Parathyroid adenoma (tissue), 2 donors: ENCODE results near the gene PACRG.

ENCODE experiments used
- H2AFZ ChIP-seq: fragments of 300-600 bp; sonication (generic); one replicate; pipeline ENCODE4 v1.7.0; 2017; ENCODE audit warnings: antibody characterized with exemption, mild to moderate bottlenecking
- H3K27ac ChIP-seq: fragments of 300-600 bp; sonication (generic); one replicate; pipeline ENCODE4 v1.7.0; 2017
- H3K27me3 ChIP-seq: fragments of 300-600 bp; sonication (generic); one replicate; pipeline ENCODE4 v1.7.0; 2017; ENCODE audit warnings: low read length; ENCODE audit not compliant: control insufficient read depth, insufficient read depth
- H3K36me3 ChIP-seq: fragments of 300-600 bp; sonication (generic); one replicate; pipeline ENCODE4 v1.7.0; 2017; ENCODE audit warnings: low read length; ENCODE audit not compliant: control insufficient read depth, insufficient read depth
- H3K4me1 ChIP-seq: fragments of 300-600 bp; sonication (generic); one replicate; pipeline ENCODE4 v1.7.0; 2017; ENCODE audit warnings: control low read depth
- H3K4me2 ChIP-seq: fragments of 300-600 bp; sonication (generic); one replicate; pipeline ENCODE4 v1.7.0; 2017; ENCODE audit warnings: low read length
- H3K4me3 ChIP-seq: fragments of 300-600 bp; sonication (generic); one replicate; pipeline ENCODE4 v1.7.0; 2017; ENCODE audit warnings: low read depth, low read length
- H3K79me2 ChIP-seq: fragments of 300-600 bp; sonication (generic); one replicate; pipeline ENCODE4 v1.7.0; 2017; ENCODE audit warnings: control low read depth
- H3K9ac ChIP-seq: fragments of 300-600 bp; sonication (generic); one replicate; pipeline ENCODE4 v1.7.0; 2017; ENCODE audit warnings: mild to moderate bottlenecking
- H3K9me3 ChIP-seq: fragments of 300-600 bp; sonication (generic); one replicate; pipeline ENCODE4 v1.7.0; 2017; ENCODE audit warnings: low read length; ENCODE audit not compliant: control insufficient read depth
- TF ChIP-seq, protein P1 (sequence below): fragments of 300-600 bp; sonication (generic); IDR thresholded peaks from one replicate; pipeline ENCODE4 v1.7.0; 2017; ENCODE audit warnings: antibody characterized with exemption, mild to moderate bottlenecking
- donor health status: primary hyperparathyroidism.

PACRG gene

DNA sequence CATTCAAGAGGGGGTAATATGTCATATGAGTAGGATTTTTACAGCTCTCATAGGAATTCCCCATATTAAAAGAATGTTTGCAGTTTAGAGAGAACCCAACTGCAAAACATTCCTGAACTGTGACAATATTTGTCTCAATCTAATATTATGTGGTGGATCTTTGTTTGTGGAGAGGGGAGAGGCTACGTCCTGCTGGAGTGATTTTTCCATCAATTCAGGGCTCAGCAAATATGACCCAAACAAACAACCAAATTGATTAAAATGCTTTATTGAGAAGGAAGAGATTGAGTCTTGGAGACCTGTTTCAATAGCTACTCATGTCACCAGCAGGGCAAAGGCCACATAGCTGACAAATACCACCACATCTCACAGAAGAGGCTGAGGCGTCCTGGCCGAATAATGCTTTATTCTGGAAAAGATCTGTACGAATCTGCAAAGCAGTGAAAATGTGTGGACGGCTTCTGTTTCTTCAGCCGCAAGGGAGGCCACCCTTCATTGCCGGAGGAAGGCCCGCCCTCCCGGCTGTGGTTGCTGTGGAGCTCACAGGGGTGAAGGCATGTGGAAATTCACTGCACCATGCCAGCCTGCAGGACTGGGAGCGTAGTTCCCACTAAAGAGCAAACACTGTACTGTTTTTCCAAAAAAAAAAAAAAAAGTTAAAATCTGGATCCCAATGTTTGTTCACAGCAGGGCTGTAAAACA, 597.1 kb downstream of the PACRG start:
- Histone ChIP-seq H3K4me1 (peaks cover 4% of the 10 kb centered on the region), H3K4me3 (no peak overlapping the region), H3K27ac (no peak overlapping the region), H3K4me2 (no peak overlapping the region), H3K9me3 (no peaks in the 10 kb centered on the region), H3K9ac (no peak overlapping the region), H3K79me2 (no peaks in the 10 kb centered on the region), H3K36me3 (no peaks in the 10 kb centered on the region), H3K27me3 (no peaks in the 10 kb centered on the region), H2AFZ (no peak overlapping the region)
- TF ChIP-seq, protein P1, sequence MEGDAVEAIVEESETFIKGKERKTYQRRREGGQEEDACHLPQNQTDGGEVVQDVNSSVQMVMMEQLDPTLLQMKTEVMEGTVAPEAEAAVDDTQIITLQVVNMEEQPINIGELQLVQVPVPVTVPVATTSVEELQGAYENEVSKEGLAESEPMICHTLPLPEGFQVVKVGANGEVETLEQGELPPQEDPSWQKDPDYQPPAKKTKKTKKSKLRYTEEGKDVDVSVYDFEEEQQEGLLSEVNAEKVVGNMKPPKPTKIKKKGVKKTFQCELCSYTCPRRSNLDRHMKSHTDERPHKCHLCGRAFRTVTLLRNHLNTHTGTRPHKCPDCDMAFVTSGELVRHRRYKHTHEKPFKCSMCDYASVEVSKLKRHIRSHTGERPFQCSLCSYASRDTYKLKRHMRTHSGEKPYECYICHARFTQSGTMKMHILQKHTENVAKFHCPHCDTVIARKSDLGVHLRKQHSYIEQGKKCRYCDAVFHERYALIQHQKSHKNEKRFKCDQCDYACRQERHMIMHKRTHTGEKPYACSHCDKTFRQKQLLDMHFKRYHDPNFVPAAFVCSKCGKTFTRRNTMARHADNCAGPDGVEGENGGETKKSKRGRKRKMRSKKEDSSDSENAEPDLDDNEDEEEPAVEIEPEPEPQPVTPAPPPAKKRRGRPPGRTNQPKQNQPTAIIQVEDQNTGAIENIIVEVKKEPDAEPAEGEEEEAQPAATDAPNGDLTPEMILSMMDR, result no peak

DNA sequence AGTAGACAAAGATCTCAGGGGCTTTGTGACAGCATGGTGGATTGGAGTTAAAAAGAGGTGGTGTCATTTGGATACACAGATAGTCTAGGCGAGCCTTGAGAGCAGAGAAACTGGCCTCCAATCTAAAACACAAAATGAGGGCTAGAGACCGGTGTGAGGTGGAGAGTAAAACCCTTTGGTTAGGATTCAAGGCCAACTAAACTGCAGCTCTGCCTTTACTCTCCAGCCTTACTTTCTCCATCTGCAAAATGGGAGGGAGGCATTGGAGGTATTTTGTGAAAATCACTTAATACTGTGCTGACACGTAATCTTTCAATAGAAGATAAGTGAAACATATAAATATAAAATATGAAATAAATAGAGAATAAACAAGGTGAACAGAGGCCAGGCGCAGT, 597.6 kb downstream of the PACRG start:
- Histone ChIP-seq H3K4me1 (peaks cover 4% of the 10 kb centered on the region), H3K9ac (no peak overlapping the region), H3K27ac (no peak overlapping the region), H3K27me3 (no peaks in the 10 kb centered on the region), H3K36me3 (no peaks in the 10 kb centered on the region), H2AFZ (no peak overlapping the region), H3K79me2 (no peaks in the 10 kb centered on the region), H3K4me2 (no peak overlapping the region), H3K9me3 (no peaks in the 10 kb centered on the region), H3K4me3 (no peak overlapping the region)
- TF ChIP-seq, protein P1, result no peak

DNA sequence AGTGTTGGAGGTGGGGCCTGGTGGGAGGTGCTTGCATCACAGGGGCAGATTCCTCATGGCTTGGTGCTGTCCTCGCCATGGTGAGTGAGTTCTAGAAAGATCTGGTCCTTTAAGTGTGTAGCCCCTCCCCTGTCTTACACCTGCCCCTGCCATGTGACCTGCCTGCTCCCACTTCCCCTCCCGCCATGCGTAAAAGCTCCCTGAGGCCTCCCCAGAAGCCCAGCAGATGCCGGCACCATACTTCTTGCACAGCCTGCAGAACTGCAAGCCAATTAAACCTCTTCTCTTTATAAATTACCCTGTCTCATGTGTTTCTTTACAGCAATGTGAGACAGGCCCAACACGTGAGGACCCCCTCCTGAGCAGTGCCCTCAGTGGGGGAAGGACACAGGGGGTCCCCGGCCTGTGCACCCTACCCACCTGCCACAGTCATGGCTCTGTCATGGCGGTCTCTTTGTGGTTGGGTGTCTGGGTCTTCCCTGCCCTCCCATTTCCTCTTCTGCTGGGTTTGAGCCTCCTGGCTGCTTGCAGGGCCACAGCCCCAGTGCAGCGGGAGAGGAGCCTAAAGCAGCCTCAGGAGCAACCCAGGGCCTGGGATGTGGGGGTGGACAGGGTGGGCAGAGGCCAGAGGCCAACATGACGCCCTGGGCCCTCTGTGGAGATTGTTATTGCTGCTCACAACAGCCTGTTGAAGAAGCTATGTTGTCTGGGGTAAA, 599.5 kb downstream of the PACRG start:
- Histone ChIP-seq H3K4me2 (no peak overlapping the region), H3K4me1 (no peaks in the 10 kb centered on the region), H3K9ac (no peak overlapping the region), H3K79me2 (no peaks in the 10 kb centered on the region), H3K4me3 (no peak overlapping the region), H2AFZ (no peak overlapping the region), H3K9me3 (no peaks in the 10 kb centered on the region), H3K36me3 (no peaks in the 10 kb centered on the region), H3K27ac (no peak overlapping the region), H3K27me3 (no peaks in the 10 kb centered on the region)
- TF ChIP-seq, protein P1, result no peak

DNA sequence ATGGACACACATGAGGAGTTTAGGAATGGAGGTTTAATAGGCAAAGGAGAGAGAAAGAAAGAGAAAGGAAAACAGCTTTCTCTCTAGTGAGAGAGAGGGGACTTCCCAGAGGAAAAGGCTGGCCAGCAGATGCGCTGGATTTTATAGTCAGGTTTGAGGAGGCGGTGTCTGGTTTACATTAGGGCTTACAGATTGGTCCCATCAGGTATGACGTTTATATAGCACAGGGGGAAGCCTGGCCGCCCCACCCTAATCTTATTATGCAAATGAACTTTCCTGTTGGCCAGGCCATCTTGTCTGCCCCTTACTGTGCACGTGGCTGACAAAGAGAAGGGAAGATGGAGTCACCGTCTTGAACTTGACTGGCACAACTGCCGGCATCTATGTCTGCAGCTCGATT, 600.1 kb downstream of the PACRG start:
- no peak overlapping the region for H3K27ac ChIP-seq
- H3K27me3 ChIP-seq, result no peaks in the 10 kb centered on the region
- H3K79me2 ChIP-seq, result no peaks in the 10 kb centered on the region
- H3K36me3 ChIP-seq, result no peaks in the 10 kb centered on the region
- H3K9me3 ChIP-seq, result no peaks in the 10 kb centered on the region
- H2AFZ ChIP-seq, result no peak overlapping the region
- no peaks in the 10 kb centered on the region for H3K4me1 ChIP-seq
- no peak overlapping the region for H3K4me2 ChIP-seq
- H3K9ac ChIP-seq, result no peak overlapping the region
- TF ChIP-seq, protein P1, result no peak
- H3K4me3 ChIP-seq, result no peak overlapping the region
